T-helper 1 cell treated with Interleukin-12 subunit alpha and Interleukin-12 subunit beta and Interleukin-4 antibody, amounts not matched to agents 30 μg/mL and 1 μg/mL, for 36 hours (primary cell): ENCODE measurements around the gene SPTBN4.
A peak's percentile ranks its signal among the peaks of the same experiment; 100 is the strongest.
"Not testable (repeated sequence)": the region's sequence is repeated elsewhere in the genome, so short reads cannot be mapped to it uniquely, and the experiment has no call there.

Source experiments
- H3K27ac Mint-ChIP-seq: one replicate; pipeline ENCODE4 v1.8.0; 2021; ENCODE audit warnings: mild to moderate bottlenecking, mixed read lengths
- H3K27me3 Mint-ChIP-seq: one replicate; pipeline ENCODE4 v1.8.0; 2021; ENCODE audit warnings: low read depth, mixed read lengths
- H3K36me3 Mint-ChIP-seq: one replicate; pipeline ENCODE4 v1.8.0; 2021; ENCODE audit warnings: low read depth, mixed read lengths
- H3K4me1 Mint-ChIP-seq: one replicate; pipeline ENCODE4 v1.8.0; 2021; ENCODE audit warnings: low read depth, mixed read lengths
- H3K4me3 Mint-ChIP-seq: one replicate; pipeline ENCODE4 v1.8.0; 2021; ENCODE audit warnings: mild to moderate bottlenecking, moderate library complexity, mixed read lengths
- H3K9me3 Mint-ChIP-seq: one replicate; pipeline ENCODE4 v1.8.0; 2021; ENCODE audit warnings: mixed read lengths

SPTBN4 gene

DNA sequence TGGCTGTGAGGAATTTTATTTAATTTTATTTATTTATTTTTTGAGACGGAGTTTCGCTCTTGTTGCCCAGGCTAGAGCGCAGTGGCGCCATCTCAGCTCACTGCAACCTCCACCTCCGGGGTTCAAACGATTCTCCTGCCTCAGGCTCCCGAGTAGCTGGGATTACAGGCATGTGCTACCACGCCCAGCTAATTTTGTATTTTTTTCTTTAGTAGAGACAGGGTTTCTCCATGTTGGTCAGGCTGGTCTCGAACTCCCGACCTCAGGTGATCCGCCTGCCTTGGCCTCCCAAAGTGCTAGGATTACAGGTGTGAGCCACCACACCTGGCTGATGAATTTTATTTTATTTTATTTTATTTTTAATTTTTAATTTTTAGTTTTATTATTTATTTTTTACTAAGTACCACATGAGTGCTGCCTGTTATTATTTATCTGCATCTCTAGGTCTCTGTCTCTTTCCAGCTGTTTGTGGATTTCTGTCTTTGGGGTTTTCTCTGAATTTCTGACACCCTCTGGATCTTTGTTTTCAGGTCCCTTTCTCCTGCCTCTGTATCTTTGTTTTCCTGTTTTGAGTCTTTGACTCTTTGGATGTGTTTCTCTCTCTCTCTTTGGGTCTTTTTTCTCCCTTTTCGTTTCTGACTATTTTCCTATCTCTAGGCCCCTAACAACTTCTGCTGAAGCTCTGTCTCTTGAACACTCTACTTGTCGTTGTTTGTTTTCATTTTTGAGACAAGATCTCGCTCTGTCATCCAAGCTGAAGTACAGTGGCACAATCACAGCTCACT is 157.8 kb downstream of the SPTBN4 start:
- H3K27ac Mint-ChIP-seq, result peak overlapping the region; percentile 53
- H3K36me3 Mint-ChIP-seq, result peaks cover 26% of the 10 kb centered on the region
- not testable (repeated sequence) for H3K9me3 Mint-ChIP-seq, H3K4me3 Mint-ChIP-seq, H3K27me3 Mint-ChIP-seq
- H3K4me1 Mint-ChIP-seq, result peaks cover 12% of the 10 kb centered on the region

DNA sequence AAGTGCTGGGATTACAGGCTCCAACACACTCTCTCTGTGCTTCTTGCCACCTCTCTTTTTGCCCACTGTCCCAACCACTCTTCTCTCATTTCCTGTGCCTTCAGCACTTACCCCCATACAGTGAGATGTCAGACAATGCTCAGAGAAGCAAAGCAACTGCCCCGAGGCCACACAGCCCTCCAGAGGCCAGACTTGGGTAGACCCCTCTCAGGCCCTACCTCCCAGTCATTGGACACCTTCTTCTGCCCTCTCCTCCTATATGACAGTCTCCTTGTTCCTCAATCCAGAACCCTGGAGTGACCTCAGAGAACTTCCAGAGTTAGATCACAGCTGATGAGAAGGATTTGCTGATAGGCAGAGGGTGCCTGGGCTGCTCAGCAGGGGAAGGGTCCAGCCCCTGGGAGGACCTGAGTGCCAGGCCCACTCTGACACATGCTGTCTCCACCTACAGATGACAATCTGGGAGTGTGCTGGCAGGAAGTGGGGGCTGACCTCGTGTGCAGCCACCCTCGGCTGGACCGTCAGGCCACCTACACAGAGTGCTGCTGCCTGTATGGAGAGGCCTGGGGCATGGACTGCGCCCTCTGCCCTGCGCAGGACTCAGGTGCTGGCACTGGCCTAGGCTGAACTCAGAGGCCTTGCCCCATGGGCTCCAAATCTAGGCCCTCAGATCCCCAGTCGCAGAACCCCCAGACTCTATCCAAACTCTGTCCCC is 158.8 kb downstream of the SPTBN4 start:
- no peaks in the 10 kb centered on the region for H3K9me3 Mint-ChIP-seq
- H3K36me3 Mint-ChIP-seq, result peaks cover 25% of the 10 kb centered on the region
- peaks cover 11% of the 10 kb centered on the region for H3K4me1 Mint-ChIP-seq
- no peaks in the 10 kb centered on the region for H3K27me3 Mint-ChIP-seq
- peak overlapping the region; percentile 28 for H3K27ac Mint-ChIP-seq
- H3K4me3 Mint-ChIP-seq, result no peak overlapping the region
